T-cell (primary cell): ENCODE measurements around the gene SLC6A6. TPM values are rescaled to one million over a fixed set of nuclear protein-coding genes. Genes with fewer than 3 reads are reported as not detected.
"Not testable (repeated sequence)": the region's sequence is repeated elsewhere in the genome, so short reads cannot be mapped to it uniquely, and the experiment has no call there.

Experiments used
- ATAC-seq, 4 experiments: fragments of 200-7000 bp in 3 of 4; fragments of 150-1000 bp in 1 of 4; cut with Tn5 transposase; replicated peaks in 1 of 4; 1 replicate in 3 of 4; 2 replicates in 1 of 4; pipeline ENCODE4 v1.10.0; 2021; ENCODE audit warnings: moderate library complexity in 3 of 4, mild to moderate bottlenecking in 2 of 4, moderate number of reproducible peaks in 1 of 4
- CTCF ChIA-PET, 2 donors: fragments of 300-600 bp; sonication (Branson Sonifier 250); formaldehyde crosslinking; loops; one replicate each; lab custom pipeline; 2022; ENCODE audit warnings: antibody characterized with exemption in 2 of 2; lab: Charles Lee
- POLR2A ChIA-PET, 2 donors: fragments of 300-600 bp; sonication (Branson Sonifier 250); formaldehyde crosslinking; loops; one replicate each; lab custom pipeline; 2022; ENCODE audit warnings: antibody characterized with exemption in 2 of 2; lab: Charles Lee
- DNase-seq, 35 experiments: peaks; one replicate each; pipeline versions ENCODE4 v3.0.0 to v3.0.0-alpha.2; 2013 to 2023
- H3K27ac ChIP-seq: one replicate; pipeline ENCODE4 v1.5.1; 2013; ENCODE audit warnings: low read length
- H3K27me3 ChIP-seq, 2 experiments: replicated peaks in 1 of 2; 1 replicate in 1 of 2; 2 replicates in 1 of 2; pipeline versions ENCODE4 v1.6.1 to v1.7.0; 2013; ENCODE audit warnings: low read length in 1 of 2, mixed read lengths in 1 of 2; ENCODE audit not compliant: control insufficient read depth in 2 of 2, insufficient read depth in 2 of 2; ENCODE audit errors: extremely low read depth in 1 of 2
- H3K36me3 ChIP-seq, 2 donors: 1 replicate in 1 of 2; 2 replicates in 1 of 2; pipeline versions ENCODE4 v1.6.1 to v1.7.0; 2013; ENCODE audit warnings: low read length in 1 of 2; ENCODE audit not compliant: control insufficient read depth in 2 of 2, insufficient read depth in 1 of 2; ENCODE audit errors: extremely low read depth in 1 of 2
- H3K4me1 ChIP-seq, 2 experiments: 1 replicate in 1 of 2; 2 replicates in 1 of 2; pipeline versions ENCODE4 v1.6.1 to v1.7.0; 2013; ENCODE audit warnings: low read length in 2 of 2, mixed read lengths in 1 of 2; ENCODE audit not compliant: insufficient read depth in 2 of 2, control insufficient read depth in 1 of 2; ENCODE audit errors: extremely low read depth in 1 of 2
- H3K4me3 ChIP-seq, 2 donors: 1 replicate in 1 of 2; 2 replicates in 1 of 2; pipeline versions ENCODE4 v1.5.1 to v1.7.0; 2013; ENCODE audit warnings: mild to moderate bottlenecking in 2 of 2, low read length in 1 of 2, moderate library complexity in 1 of 2; ENCODE audit not compliant: control insufficient read depth in 1 of 2; ENCODE audit errors: extremely low read depth in 1 of 2
- H3K9me3 ChIP-seq: 2 replicates; pipeline ENCODE4 v1.7.0; 2013
- H3K27ac Mint-ChIP-seq, 2 donors: one replicate each; pipeline ENCODE4 v1.8.0; 2020 to 2021; ENCODE audit warnings: mild to moderate bottlenecking in 2 of 2, mixed read lengths in 2 of 2
- H3K27me3 Mint-ChIP-seq, 2 donors: one replicate each; pipeline ENCODE4 v1.8.0; 2021 to 2022; ENCODE audit warnings: mixed read lengths in 2 of 2
- H3K36me3 Mint-ChIP-seq: one replicate; pipeline ENCODE4 v1.8.0; 2021; ENCODE audit warnings: mixed read lengths
- H3K4me1 Mint-ChIP-seq, 3 donors: one replicate each; pipeline ENCODE4 v1.8.0; 2020 to 2022; ENCODE audit warnings: mixed read lengths in 3 of 3, mild to moderate bottlenecking in 1 of 3
- H3K4me3 Mint-ChIP-seq, 3 donors: one replicate each; pipeline ENCODE4 v1.8.0; 2020 to 2022; ENCODE audit warnings: mild to moderate bottlenecking in 3 of 3, mixed read lengths in 3 of 3, moderate library complexity in 3 of 3
- H3K9me3 Mint-ChIP-seq, 3 donors: one replicate each; pipeline ENCODE4 v1.8.0; 2020 to 2022; ENCODE audit warnings: mixed read lengths in 3 of 3
- WGBS: methylation state at CpG from one replicate; pipeline ENCODE4 v1.1.5; 2013; ENCODE audit warnings: missing lambda C conversion rate; ENCODE audit not compliant: insufficient coverage; 5-methylcytosine and 5-hydroxymethylcytosine counted together
- total RNA-seq, 35 experiments: library from RNA in 6 of 35; stranded (reverse) in 6 of 35; fragments of 120-200 nt in 1 of 35; gene quantifications; one replicate each; pipeline versions ENCODE4 v1.2.1 to v1.2.4 and lab custom pipeline; 2013 to 2026

SLC6A6 gene
- total RNA-seq, 5 donors from 2014 or later (not counting 1 experiment from before 2014, with no cell fraction given) = 49.3 to 72.5 (median 63.6) TPM

GRCh38 chr3:14434126-14434497, 31.7 kb downstream of the SLC6A6 start:
- DNase-seq (peak in 1 of 35 experiments; percentile 40), ATAC-seq (no peak)
- Mint-ChIP-seq H3K9me3 (no peaks in the 10 kb centered on the region), H3K27me3 (no peaks in the 10 kb centered on the region), H3K4me1 (peaks cover 55 to 90% (median 71%) of the 10 kb centered on the region in 3 donors), H3K27ac (peak overlapping the region; percentile 94 to 99), H3K36me3 (no peaks in the 10 kb centered on the region), H3K4me3 (peak overlapping the region; percentile 12 to 53 (median 44))
- 48% methylated on average over 3 of the region's 4 CpGs for WGBS
- Histone ChIP-seq H3K9me3 (no peaks in the 10 kb centered on the region), H3K4me1 (peaks cover 22 to 83% of the 10 kb centered on the region in 2 experiments), H3K27ac (peak overlapping the region; percentile 97), H3K27me3 (no peaks in the 10 kb centered on the region), H3K4me3 (no peak overlapping the region), H3K36me3 (no peaks in the 10 kb centered on the region)
- ChIA-PET POLR2A (no interaction called here), CTCF (interaction anchor here (0.6 to 1.6 kb wide), 3 partner anchors 10 to 1329 kb away, joined by 3 to 7 read pairs (median 6); partner anchors contain the start of gene SLC6A6 (in 1 of the 2))

GRCh38 chr3:14434498-14435151, 32.2 kb downstream of the SLC6A6 start:
- no peaks in the 10 kb centered on the region for H3K27me3 ChIP-seq
- H3K27ac ChIP-seq = peak overlapping the region; percentile 97
- H3K4me1 ChIP-seq = peaks cover 22 to 83% of the 10 kb centered on the region in 2 experiments
- H3K9me3 Mint-ChIP-seq = no peaks in the 10 kb centered on the region
- no peaks in the 10 kb centered on the region for H3K27me3 Mint-ChIP-seq
- ChIA-PET CTCF (interaction anchor here (0.6 to 1.6 kb wide), 2 partner anchors 32 to 1329 kb away, joined by 3 to 7 read pairs; partner anchors contain the start of gene SLC6A6 (in 1 of the 2)), POLR2A (no interaction called here)
- ATAC-seq = no peak
- no peak overlapping the region for H3K4me3 ChIP-seq
- DNase-seq = no peak
- no peaks in the 10 kb centered on the region for H3K9me3 ChIP-seq
- H3K27ac Mint-ChIP-seq = peak overlapping the region; percentile 94 to 99
- peaks cover 54 to 90% (median 68%) of the 10 kb centered on the region in 3 donors for H3K4me1 Mint-ChIP-seq
- H3K4me3 Mint-ChIP-seq = peak overlapping the region in 2 of 3 donors; percentile 12 to 53
- 62% methylated on average over 8 of the region's 12 CpGs for WGBS
- H3K36me3 ChIP-seq = no peaks in the 10 kb centered on the region
- no peaks in the 10 kb centered on the region for H3K36me3 Mint-ChIP-seq

GRCh38 chr3:14435175-14436014, 33.0 kb downstream of the SLC6A6 start:
- no peak overlapping the region for H3K4me3 ChIP-seq
- Mint-ChIP-seq H3K36me3 (no peaks in the 10 kb centered on the region), H3K27ac (peak overlapping the region; percentile 62 to 94), H3K4me3 (peak overlapping the region in 1 of 3 donors; percentile 53), H3K9me3 (no peaks in the 10 kb centered on the region), H3K27me3 (no peaks in the 10 kb centered on the region), H3K4me1 (peaks cover 52 to 90% (median 67%) of the 10 kb centered on the region in 3 donors)
- no peaks in the 10 kb centered on the region for H3K36me3 ChIP-seq
- no peak for ATAC-seq
- 97% methylated on average over 12 of the region's 18 CpGs for WGBS
- CTCF ChIA-PET = interaction anchor here in 1 of 2 donors (1.3 kb wide), 1 partner anchor 33 kb away, joined by 4 read pairs; the partner anchor contains the start of gene SLC6A6
- H3K27me3 ChIP-seq = no peaks in the 10 kb centered on the region
- peak overlapping the region; percentile 97 for H3K27ac ChIP-seq
- POLR2A ChIA-PET = no interaction called here
- DNase-seq = no peak
- no peaks in the 10 kb centered on the region for H3K9me3 ChIP-seq
- H3K4me1 ChIP-seq = peaks cover 21 to 83% of the 10 kb centered on the region in 2 experiments

- H3K4me1 ChIP-seq = peaks cover 6 to 80% of the 10 kb centered on the region in 2 experiments
- Mint-ChIP-seq H3K9me3 (no peaks in the 10 kb centered on the region), H3K36me3 (no peaks in the 10 kb centered on the region), H3K4me1 (peaks cover 39 to 77% (median 53%) of the 10 kb centered on the region in 3 donors), H3K27me3 (no peaks in the 10 kb centered on the region), H3K27ac (peak overlapping the region; percentile 11 to 33), H3K4me3 (no peak overlapping the region)
- H3K36me3 ChIP-seq = no peaks in the 10 kb centered on the region
- no peaks in the 10 kb centered on the region for H3K9me3 ChIP-seq
- CTCF ChIA-PET = interaction anchor here in 1 of 2 donors (0.5 to 1.0 kb wide), 2 partner anchors 30 to 947 kb away, joined by 4 to 5 read pairs; no protein-coding TSS in a partner anchor
- no peak overlapping the region for H3K27ac ChIP-seq
- no peak overlapping the region for H3K4me3 ChIP-seq
- no peaks in the 10 kb centered on the region for H3K27me3 ChIP-seq
- DNase-seq (no peak), ATAC-seq (no peak)
- POLR2A ChIA-PET = interaction anchor here (0.5 to 0.6 kb wide), 3 partner anchors 17 to 770 kb away, joined by 3 to 5 read pairs (median 3); no protein-coding TSS in a partner anchor
Observed at GRCh38 chr3:14436954-14437281, 34.5 kb downstream of the SLC6A6 start.

GRCh38 chr3:14437705-14438104, 35.3 kb downstream of the SLC6A6 start:
- H3K27ac ChIP-seq, H3K27me3 Mint-ChIP-seq, H3K9me3 ChIP-seq, POLR2A ChIA-PET, H3K9me3 Mint-ChIP-seq, H3K36me3 Mint-ChIP-seq, H3K36me3 ChIP-seq, H3K27ac Mint-ChIP-seq, DNase-seq, H3K4me3 Mint-ChIP-seq, ATAC-seq, H3K27me3 ChIP-seq, H3K4me3 ChIP-seq, CTCF ChIA-PET: not testable (repeated sequence)
- H3K4me1 Mint-ChIP-seq = peaks cover 31 to 69% (median 45%) of the 10 kb centered on the region in 3 donors
- H3K4me1 ChIP-seq = peaks cover 3 to 76% of the 10 kb centered on the region in 2 experiments
- WGBS = 91% methylated on average over 6 of the region's 8 CpGs

- ATAC-seq (no peak), DNase-seq (no peak)
- Histone ChIP-seq H3K9me3 (no peaks in the 10 kb centered on the region), H3K36me3 (peaks cover 0 to 2% of the 10 kb centered on the region in 2 donors), H3K4me3 (no peak overlapping the region), H3K27me3 (no peaks in the 10 kb centered on the region), H3K4me1 (peaks cover 0 to 70% of the 10 kb centered on the region in 2 experiments), H3K27ac (no peak overlapping the region)
- ChIA-PET POLR2A (interaction anchor here in 1 of 2 donors (0.5 kb wide), 1 partner anchor 260 kb away, joined by 3 read pairs; the partner anchor contains the start of gene LSM3), CTCF (no interaction called here)
- no peaks in the 10 kb centered on the region for H3K27me3 Mint-ChIP-seq
- H3K4me3 Mint-ChIP-seq = no peak overlapping the region
- peaks cover 30 to 63% (median 40%) of the 10 kb centered on the region in 3 donors for H3K4me1 Mint-ChIP-seq
- peaks cover under 1% of the 10 kb centered on the region for H3K36me3 Mint-ChIP-seq
- H3K27ac Mint-ChIP-seq = no peak overlapping the region
- 93% methylated on average over 2 of the region's 3 CpGs for WGBS
- H3K9me3 Mint-ChIP-seq = no peaks in the 10 kb centered on the region
Observed at GRCh38 chr3:14438262-14438661, 35.9 kb downstream of the SLC6A6 start.
